Fibroblast of skin of scalp (primary cell): Measurements from ENCODE around the gene SNF8.

Experiments
- DNase-seq: peaks from one replicate; pipeline ENCODE4 v3.0.0-alpha.2; 2013

SNF8 gene

DNA sequence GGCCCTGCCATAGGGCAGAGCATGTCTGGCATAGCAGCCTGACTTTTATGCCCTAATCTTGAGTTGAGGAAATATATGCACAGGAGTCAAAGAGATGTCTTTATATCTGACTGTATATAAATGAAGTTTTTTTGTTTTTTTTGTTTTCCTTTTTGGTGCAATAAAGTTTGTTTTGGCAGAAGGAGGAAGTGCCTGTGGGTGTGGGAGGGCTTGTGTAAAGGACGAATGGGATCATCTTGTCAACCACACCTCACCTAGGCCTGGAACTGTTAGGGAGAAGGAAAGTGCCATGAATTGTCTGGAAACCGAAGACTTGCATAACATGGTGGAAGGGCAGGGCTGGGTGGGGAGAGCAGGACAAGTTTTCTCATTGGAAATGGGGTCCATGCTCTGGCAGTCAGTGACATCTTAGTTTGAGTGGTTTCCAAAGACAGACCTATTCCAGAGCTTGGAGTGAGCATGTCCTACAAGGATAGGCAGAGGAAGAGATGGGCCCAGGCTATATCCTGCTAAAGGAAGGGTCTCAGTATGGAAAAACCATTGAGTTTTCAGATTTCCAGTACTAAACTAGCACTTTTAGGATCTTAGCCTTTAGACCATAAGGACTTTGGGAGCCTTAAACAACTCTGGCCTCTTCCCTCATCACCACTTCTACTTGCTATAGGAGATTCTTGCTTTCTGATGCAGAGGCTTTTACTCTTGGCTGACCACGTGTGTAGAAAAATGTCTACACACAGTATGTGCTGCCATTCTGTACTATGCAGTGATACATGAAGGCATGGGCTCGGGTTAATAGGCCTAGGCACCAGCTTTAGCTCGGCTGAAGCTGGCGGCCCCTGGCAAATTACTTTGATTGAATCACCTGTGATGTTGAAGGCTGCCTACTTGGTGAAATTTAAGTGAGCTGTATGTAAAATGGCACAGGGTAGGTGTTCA, 15.5 kb downstream of the SNF8 start:
- peak; percentile 12 for DNase-seq

DNA sequence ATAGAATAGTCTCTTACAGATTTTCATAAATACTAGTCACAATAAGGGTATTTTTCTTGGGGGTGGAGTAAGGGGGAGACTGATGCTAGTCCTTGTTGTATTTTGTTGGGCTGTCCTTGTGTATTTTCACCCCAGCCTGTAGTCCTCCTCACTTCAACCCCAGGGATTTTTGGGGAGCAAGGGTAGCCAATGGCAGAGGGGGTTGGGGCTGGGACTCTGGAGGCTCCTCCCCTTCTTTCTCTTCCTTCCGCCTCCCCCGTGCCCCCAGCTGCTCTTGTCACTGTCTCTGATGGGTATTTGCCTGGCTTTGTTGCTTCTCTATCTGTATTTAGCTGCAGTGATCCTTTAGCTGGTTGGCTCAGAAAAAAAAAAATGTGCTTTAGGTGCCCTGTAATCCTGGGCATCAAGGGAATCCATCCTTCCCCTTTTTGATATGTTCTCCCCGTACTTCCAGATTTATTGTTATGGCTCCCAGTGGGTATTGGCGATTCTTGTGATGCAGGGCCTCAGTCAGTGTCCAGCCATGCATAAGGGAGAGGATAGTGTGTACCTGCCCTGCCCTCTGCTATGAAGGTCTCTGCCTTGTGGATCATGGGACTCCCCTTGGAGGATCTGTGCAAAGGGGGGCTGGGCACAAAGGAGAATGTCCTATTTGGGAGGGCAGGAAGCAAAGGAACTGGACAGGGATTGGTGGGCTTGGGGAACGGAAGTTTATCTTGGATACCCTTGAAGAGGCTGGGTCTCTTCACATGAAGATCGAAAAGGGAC, 16.5 kb downstream of the SNF8 start:
- DNase-seq: no peak

GRCh38 chr17:48925991-48926342, 18.7 kb downstream of the SNF8 start:
- DNase-seq: no peak

- no peak for DNase-seq
These were observed 19.2 kb downstream of the SNF8 start for GRCh38 chr17:48925251-48925990.

- DNase-seq: peak; percentile 82
These were observed 29.0 kb downstream of the SNF8 start for GRCh38 chr17:48915459-48916282.

- no peak for DNase-seq
These were observed 32.2 kb downstream of the SNF8 start for GRCh38 chr17:48912476-48912875.

DNA sequence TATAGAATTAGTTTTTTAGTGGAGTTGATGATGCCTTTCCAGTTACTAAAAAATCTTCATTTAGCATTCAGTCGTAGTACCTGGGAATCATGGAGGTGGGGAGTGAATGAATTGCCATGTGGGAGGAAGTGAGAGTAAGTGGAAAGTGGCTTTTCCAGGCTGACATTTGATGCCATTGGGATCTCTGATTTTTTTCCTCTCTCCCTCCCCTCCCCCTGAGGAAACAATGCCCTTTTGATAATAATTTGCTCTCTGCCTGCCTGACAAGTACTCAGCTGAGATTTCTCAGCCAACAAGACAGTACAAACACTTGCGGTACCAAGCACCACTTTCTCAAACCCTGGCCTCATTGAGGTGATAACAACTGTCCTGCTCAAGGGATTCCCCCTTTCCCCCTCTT, 34.3 kb downstream of the SNF8 start:
- no peak for DNase-seq

GRCh38 chr17:48909783-48910182, 34.9 kb downstream of the SNF8 start:
- DNase-seq: no peak

DNA sequence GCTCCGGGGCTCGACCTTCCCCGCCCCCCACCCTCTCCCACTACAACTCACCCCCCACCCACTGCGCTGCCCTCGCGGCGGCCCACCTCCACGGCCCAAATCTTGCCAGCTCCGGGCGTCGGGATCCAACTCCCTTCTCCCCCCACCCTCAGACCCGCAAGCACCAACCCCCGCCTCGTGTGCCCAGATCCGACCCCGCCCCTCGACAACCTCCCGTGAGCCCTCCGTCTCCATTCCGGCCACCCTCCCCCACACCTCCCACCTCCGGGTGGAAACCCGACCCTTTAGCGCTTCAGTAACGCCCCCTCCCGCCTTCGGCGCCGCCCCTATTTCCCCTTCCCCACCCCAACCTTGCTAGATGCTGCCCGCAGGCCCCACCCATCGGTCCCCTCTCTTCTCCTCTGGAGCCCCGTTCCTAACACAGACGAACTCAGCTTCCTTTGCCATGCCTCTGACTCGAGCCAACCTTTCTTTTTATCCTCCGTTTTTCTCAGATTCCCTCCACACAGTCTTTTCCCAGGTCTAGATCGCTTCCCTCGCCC, 35.7 kb downstream of the SNF8 start:
- peak; percentile 91 for DNase-seq

DNA sequence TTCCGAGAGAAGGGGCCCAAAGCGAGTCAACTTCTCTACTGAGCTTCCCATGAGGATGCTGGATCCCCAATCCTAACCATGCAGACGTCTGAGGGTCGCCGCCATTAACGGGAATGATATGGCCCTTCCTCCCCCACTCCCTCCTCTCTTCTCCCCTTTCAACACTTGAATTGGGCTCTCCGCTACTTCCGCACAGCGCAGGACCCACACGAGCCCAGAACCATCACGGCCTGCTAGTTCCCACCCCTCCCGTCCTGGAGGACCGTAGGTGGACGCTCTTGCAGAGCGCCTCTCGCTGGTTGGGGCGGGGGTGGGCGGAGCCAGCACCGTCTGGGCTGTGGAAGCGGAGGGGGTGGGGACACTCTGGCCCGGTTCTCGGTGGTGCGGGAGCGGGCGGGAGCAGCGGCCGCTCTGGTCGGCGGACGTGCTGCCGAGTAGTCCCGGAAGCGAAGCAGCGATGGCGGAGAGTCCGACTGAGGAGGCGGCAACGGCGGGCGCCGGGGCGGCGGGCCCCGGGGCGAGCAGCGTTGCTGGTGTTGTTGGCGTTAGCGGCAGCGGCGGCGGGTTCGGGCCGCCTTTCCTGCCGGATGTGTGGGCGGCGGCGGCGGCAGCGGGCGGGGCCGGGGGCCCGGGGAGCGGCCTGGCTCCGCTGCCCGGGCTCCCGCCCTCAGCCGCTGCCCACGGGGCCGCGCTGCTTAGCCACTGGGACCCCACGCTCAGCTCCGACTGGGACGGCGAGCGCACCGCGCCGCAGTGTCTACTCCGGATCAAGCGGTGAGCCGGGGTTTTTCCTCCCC, 36.4 kb downstream of the SNF8 start, which contains the start of gene UBE2Z:
TSS of gene UBE2Z (plus strand) at position 361 of the 797 bp plus-strand sequence. CDS start at position 458, 97 bp downstream.
- DNase-seq: peak; percentile 96

DNA sequence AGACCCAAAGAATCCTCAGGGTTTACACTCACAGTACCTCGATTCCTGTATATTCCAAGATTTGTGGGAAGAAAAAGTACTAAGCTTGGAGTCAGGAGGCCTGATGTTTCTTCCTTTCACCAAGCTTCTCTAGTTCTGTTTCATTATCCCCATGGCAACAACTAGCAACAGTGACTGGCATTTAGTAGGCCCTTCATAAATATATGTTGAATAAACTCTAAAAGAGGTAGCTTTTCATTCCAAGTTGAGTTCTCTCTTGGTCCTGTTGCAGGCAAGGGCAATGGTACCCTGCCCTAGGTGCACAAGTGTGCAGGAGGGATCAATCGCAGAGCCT, 37.0 kb downstream of the SNF8 start:
- DNase-seq: peak; percentile 35

DNA sequence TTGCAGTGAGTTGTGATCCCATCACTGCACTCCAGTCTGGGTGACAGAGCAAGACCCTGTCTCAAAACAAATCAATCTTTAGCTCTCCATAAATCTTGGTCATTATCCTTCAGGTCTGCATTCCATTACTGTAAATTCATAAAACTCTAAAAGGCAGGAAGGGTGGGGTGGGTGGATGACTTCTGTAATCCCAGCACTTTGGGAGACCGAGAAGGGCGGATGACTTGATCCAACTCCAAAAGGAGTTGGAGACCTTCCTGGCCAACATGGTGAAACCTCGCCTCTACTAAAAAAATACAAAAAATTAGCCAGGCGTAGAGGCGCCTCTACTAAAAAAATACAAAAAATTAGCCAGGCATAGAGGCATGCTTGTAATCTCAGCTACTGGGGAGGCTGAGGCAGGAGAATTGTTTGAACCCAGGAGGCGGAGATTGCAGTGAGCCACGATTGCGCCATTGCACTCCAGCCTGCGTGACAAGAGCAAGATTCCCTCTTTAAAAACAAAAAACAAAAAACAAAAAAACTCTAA, 38.6 kb downstream of the SNF8 start:
- no peak for DNase-seq

GRCh38 chr17:48904428-48904827, 40.2 kb downstream of the SNF8 start:
- no peak for DNase-seq

DNA sequence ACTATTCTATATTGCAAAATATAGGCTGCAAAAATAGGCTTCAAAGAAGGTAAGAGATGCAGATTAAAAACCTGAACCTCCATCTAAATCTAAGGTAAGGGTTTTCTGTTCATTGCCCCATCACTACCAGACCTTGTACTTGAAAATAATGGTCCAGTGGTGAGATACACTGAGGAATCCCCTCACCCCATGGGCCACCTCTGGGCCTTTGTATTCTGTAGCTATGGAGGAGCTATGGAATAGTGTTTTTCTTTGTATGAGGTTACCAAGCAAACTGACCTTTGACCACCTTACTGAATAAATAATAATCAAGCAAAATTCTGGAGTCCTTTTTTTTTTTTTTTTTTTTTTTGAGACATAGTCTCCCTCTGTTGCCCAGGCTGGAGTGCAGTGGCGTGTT, 41.2 kb downstream of the SNF8 start:
- DNase-seq: no peak

- DNase-seq: no peak
These were observed 43.4 kb downstream of the SNF8 start for GRCh38 chr17:48901241-48901640.

DNA sequence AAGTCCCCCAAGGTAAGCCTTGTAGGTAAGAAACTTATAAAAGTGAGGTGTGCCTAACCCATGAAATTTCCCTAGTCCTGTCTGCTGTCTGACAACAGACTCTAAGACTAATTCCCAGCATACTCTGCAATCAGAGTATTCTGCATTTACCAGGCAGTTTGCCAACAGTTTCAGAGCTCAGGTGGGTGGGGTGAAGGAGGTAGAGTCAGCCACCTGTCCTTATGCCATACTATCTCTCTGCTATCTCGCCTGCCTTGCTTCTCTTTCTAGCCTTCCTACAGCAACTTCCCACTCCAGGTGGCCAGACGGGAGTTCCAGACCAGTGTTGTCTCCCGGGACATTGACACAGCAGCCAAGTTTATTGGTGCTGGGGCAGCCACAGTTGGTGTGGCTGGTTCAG, 49.8 kb downstream of the SNF8 start:
- no peak for DNase-seq

GRCh38 chr17:48893646-48894508, 50.8 kb downstream of the SNF8 start:
- no peak for DNase-seq

DNA sequence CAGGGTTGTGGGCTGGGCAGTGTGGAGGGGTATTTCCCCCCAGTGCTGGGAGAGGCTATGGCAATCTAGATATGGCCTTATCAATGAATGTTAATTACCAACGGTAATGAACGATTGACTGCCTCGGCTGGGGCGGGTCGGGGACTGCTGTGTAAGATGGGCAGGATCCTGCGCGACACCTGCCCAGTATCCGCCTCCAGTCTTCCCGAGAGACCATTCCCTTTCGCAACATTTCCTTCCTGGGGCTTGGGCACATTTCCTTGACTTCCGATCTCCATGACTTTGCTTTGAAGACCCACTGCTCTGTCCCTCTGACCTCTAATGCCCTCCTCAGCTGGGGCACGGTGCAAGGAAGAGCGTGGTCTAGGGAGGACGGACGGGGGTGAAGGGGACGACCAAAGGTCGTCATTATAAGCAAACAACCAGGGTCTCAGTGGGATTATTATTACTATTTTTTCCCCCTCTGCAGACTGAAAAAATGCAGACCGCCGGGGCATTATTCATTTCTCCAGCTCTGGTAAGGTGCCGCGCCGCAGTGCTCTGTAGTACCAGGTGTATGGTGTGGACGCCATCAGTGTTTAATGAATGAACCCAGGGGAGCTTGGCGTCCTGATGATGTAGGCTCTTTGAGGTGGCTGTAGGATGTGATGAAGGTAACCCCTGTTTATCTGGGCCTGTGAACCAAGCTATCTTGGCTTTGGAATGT, 51.5 kb downstream of the SNF8 start:
- DNase-seq: no peak

DNA sequence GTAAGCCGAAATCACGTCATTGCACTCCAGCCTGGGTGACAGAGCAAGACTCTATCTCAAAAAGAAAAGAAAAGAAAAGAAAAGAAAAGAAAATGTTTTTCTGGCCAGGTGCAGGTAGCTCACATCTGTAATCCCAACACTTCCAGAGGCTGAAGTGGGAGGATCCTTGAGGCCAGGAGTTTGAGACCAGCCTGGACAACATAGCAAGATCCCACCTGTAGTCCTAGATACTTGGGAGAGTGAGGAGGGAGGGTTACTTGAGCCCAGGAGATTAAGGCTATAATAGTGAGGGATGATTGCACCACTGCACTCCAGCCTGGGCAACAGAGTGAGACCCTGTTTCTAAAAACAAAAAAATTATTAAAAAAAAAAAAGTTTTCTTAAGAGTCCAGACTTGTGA, 54.6 kb downstream of the SNF8 start:
- no peak for DNase-seq
